HG02981 (cell line): Measurements from ENCODE around the gene KCNAB1.
"Not testable (repeated sequence)": the region's sequence is repeated elsewhere in the genome, so short reads cannot be mapped to it uniquely, and the experiment has no call there.

Source experiments
- ATAC-seq: cut with Tn5 transposase; IDR thresholded peaks from one replicate; pipeline ENCODE4 v1.9.1; 2021; ENCODE audit warnings: mild to moderate bottlenecking, moderate library complexity; ENCODE audit not compliant: unreplicated experiment

KCNAB1 gene

DNA sequence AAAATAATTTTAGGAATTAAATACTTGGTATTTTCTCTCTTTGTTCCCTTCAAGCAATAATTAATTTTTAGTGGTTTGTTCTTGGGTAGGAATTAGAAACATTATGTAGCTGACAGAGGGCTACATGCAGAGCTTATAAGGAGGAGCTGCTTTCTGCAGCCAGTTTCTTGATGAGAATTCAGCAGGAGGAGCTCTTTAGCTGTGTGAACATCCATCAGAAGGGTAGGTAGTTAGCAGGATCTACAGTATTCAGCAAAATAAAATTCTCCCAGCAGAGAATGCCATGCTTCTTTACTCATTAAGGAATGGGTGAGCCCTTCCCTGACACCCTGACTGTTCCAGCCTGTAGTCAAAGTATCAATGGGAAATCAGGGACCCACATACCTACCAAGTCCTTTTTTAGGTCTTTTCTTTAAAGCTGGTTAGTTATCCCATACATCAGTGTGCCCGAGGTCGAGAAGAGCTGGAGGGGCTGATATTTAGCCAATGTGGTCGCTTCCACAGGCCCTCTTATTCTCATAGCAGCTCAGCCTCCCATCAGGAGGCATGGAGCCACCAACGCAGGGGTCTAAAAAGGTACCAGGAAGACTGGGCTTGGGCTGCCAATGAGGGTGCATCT is 54.0 kb downstream of the KCNAB1 start:
- ATAC-seq = no peak

DNA sequence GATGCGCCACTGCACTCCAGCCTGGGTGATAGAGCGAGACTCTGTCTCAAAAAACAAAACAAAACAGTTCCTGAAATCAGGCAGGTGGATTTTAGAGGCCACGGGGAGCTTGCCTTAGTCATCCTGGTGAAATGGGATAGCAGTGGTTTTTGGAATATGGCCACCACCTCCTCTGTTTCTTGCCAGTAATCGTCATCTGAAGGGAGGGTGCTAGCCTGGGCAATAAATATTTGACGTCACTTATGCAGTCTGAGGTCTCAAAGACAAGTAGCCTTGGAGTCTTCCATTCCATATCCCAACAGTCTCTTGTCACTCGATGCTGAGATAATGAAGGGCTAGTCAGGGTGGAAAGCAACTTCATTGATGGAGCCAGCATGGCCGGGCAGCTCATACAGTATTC is 55.2 kb downstream of the KCNAB1 start:
- ATAC-seq = no peak

DNA sequence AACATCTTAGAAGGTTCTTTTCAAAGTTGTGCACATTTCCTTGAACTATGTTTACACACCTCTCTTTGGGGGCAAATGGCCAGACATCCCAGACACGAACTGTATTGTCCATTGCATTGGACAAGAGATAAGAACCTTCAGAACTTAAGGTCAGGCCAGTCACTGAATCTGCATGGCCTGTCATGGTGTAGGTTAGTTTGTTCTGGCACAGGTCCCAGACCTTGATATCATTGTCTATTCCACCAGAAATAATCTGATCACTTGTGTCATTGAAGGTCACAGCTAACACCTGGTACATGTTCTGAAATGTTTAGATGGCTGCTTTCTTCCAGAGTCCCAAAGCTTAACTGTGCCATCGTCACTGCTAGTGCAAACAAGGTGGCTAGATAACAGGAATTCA is 55.7 kb downstream of the KCNAB1 start:
- no peak for ATAC-seq

DNA sequence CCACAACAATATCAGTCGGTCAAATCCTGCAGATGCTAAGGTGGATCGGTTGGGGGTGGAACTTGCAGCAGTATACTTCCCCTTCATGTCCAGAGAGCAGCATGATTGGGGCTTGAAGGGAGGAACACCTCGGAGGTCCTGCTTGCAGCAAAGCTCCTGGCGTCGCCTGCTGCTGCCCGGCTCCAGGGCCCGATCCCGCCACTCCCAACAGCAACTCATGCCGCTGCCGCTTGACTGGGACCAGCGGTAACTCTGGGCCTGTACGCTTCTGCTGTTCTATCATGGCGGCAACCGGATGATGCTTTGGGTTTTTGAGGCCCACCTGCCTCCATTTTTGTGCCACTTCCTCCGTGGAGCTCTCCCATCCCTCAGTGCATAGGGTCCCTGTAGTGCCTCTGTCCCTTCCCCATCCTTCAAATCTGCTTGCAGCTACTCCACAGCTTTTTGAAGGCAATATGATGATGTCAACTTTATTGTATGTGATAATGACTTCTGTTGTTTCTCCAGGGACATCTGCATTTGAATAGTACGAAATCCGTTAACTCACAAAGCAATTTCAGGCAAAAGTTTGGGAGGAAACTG is 56.3 kb downstream of the KCNAB1 start:
- ATAC-seq = no peak

DNA sequence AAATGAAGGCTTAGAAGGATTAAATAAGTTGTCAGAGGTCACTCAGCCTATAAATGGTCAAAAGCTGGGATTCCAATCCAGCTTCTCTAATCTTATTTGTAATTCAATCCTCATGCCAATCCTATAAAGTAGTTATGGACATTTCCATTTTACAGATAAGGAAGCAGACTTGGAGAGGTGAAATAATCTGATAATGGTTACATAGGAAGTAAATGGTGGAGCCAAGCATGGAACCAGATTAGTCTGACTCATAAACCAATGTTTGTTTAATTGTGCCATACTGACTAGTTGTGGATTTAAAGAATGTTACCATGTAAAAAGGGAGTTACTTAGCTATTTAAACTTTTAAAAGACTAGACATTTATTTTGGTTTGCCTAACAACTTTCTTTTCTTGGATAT is 59.7 kb downstream of the KCNAB1 start:
- no peak for ATAC-seq

DNA sequence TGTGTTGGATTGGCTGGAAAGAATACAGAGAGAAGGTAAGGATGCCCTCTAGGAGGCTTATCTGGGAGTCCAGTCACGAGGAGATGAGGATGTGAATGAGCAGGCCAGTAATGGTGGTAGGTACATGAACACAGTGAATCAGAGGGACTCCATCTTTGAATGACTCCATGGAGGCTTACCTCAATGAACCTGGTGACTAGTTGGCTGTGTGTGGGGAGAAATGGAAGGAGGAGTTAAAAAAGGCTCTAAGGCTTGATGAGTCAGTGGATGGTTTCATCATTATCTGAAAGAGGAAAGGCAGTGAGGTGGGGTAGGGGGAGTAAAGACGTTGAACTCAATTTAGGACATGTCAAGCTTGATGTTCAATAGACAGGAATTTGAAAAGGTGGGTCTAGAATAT is 61.1 kb downstream of the KCNAB1 start:
- ATAC-seq = no peak

DNA sequence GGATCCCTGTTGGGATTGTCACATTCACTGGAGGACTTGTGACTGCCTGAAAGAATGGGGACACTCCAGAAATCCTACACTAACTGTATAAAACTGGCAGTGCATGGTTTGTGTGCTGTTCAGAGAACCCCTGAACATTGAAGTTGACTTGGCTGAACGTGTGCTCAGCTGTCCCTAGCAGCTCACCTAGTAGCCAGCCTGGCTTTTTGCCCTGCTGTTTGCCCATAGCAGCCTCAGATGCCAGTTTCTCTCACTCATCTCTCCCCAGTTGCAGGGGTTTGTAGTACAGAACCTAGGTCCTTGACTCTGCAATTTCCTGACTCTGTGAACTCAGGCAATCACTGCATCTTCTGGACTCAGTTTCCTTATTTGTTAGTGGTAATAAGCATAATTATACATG is 63.0 kb downstream of the KCNAB1 start:
- no peak for ATAC-seq

DNA sequence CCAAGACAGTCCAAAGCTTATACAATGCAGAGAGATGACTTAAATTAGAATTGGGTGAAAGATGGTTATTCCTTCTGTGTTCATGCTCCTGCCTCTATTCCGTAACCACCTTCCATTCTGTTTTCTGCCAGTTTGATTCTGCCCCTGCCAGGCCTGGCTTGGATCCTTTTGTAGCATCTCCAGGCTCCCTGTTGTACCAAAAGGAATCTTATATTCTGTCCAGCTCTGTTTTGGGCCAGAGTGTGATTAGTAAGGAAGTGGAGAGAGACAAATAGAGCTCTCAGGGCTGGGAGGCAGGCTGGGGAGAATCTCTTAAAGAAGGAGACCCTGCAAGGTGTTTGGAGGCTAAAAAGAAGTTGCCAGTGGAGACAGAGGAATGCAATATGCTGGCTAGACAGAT is 63.8 kb downstream of the KCNAB1 start:
- ATAC-seq = no peak

DNA sequence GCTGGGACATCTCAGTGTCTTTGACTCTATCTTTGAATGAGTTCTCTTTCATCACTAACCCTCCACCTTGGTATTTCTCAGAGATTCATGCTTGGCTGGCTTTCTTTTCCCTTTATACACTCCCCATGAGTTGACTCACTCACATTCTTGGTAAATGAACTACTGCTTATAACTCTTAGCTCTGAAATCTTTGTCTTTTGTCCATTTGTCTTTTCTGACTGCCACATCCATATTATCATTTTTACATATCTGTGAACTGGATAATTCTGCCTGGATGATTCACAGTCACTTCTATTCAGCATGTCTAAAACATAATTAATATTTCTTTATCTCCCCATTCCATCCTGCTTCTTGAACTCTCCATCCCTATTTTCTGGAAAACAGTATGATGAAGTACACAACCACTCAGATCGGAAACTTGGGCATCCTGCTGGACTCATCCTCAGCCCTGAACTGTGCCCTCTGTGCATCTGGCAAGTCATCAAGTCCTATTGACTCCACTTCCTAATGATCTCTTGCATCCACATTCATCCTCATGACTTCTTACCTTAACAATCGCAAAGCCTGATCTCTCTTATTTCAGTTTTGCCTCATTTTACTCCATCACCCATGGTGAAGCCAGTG is 66.9 kb downstream of the KCNAB1 start:
- no peak for ATAC-seq

DNA sequence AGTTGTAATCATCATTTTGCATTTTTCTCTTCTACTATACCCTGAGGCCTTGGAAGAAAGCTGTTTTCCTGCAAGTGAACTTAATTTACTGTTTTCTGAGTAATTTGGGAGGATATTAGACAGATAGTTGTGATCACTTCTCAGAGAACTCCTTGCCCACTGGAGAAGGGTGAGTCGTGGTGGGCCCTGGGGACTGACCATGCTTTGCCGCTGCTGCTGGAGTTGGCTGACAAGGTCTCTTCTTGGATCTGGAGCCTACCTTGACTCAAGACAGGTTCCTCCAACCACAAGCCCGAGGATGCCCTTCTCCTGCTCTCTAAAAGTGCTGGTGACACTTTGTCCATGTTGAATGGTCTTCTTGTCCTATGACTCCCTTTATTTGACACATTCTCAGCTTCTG is 68.4 kb downstream of the KCNAB1 start:
- no peak for ATAC-seq

DNA sequence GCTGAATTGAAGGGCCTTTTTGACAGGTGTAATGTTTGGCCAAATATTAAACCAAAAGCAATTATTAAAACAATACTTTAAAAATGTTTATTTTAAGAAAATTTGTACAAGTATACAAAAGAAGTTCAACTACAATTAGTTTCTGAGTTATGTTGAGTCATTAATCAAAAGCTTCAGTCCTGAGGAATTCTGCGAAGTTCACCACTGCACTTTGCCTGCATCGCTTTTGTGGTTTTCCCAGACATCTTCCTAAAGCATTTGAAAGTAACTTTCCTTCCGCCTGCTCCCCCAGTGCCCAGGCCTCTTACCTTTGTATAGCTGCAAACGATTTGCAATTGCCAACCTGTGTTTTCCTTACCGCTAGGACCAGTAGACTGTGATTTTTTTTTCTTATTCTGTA is 69.5 kb downstream of the KCNAB1 start:
- no peak for ATAC-seq

DNA sequence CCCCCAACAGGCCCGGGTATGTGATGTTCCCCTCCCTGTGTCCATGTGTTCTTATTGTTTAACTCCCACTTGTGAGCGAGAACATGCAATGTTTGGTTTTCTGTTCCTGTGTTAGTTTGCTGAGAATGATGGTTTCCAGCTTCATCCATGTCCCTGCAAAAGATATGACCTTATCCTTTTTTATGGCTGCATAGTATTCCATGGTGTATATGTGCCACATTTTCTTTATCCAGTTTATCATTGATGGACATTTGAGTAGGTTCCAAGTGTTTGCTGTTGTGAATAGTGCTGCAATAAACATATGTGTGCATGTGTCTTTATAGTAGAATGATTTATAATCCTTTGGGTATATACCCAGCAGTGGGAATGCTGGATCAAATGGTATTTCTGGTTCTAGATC is 74.6 kb downstream of the KCNAB1 start:
- not testable (repeated sequence) for ATAC-seq

DNA sequence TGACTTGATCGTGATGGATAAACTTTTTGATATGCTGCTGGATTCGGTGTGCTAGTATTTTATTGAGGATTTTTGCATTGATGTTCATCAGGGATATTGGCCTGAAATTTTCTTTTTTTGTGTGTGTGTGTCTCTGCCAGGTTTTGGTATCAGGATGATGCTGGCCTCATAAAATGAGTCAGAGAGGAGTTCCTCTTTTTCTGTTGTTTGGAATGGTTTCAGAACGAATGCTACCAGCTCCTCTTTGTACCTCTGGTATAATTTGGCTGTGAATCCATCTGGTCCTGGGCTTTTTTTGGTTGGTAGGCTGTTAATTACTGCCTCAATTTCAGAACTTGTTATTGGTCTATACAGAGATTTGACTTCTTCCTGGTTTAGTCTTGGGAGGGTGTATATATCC is 76.8 kb downstream of the KCNAB1 start:
- not testable (repeated sequence) for ATAC-seq

DNA sequence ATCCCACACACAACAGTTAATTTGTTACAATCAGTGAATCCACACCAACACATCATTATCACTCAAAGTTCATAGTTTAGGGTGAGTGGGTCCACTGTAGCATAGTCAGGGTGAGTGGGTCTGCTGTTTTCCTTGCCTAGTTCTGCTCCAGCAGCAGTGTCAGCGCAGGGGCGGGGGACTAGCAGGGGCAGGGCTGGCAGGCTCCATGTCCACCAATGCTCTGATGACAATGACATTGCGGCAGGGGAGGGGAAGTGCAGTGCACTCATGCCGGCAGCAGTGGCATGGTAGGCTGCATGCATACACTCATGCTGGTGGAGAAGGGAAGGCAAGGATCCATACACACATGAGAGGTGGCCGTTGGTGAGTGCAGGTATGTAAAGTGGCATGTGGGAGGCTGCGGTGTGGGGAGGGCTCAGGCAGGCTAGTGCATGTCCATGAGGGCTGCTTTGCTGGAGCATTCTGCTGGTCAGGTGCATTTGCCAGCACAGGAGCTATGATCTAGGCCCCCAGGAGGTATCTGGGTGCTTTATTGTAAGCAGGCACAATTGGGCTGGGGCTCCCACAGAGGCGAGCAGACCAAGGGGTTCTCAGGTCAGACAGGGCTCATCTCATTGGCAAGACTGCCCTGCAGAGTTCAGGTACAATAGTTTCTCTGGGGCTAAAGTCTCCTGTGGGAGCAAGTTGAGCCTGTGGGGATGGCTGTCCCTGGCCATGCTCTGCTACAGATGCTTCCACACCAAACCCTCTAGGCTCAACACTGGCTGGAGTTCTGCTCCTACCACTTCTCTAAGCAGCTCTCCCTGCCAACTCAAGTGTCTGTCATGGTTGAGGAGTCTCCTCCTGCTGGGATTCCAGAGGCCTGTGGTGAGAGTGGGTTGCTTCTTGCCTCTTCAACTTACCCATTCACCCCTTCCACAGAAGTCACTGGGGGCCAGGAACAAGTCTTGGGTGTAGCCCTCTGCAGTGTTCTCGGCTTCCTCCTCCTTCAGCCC is 81.3 kb downstream of the KCNAB1 start:
- ATAC-seq = no peak

DNA sequence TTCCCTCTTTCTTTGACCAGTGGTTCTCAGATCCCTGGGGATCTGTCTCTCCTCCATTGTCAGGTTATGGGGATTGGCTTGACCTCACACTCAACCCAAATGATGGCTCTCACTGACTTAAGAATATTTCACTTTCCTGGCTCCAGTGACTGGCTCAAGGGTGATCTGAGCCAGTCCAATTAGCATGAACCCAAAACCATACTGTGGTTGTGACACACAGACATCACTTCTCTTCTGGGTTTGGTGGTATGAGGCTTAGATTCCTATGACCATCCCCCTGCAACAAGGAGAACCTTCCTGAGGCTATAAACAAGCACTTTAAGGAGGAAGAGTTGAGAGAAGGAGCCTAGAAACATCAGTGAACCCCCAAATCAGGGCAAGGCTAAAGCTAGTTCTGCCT is 85.8 kb downstream of the KCNAB1 start:
- ATAC-seq = no peak

DNA sequence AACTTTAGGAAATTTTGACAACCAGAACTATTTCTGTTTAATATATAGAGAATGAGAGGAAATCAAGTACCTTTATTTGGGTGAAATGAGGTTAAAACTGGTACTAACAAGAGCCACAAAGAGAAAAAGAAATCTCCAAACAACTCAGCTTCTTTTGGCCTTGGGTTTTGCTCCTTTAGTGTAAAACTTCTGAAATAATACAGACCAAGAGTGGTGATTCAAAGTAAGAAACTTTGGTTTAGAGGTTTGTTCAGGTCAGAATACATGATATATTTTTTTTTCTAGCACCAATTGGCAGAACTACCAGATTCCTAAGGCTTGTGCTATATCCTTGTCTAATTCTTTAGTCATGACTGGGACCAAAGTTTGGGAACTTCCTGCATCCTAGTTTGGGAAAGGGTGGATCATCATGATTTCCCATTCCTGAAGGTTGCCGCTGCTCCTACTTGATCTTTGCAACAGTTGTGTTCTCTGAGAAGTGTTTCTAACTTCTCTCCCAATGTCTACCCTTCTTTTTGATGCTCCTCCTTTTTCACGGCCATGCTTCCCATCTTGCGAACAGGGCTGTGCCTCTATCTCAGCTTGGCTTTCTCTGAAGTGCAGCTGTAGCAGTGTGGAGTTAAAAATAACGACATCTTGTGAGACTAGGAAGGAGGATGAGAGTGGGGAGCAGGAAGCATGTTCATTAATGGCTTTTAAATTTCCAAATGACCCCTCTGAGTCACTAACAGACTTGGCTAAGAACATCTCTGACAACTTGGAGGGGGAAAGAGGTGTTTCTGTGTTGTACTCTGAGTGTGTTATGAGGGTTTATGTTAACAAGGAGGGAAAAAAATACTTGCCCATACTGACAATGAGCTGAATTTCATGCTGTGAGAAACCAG is 87.7 kb downstream of the KCNAB1 start:
- no peak for ATAC-seq

DNA sequence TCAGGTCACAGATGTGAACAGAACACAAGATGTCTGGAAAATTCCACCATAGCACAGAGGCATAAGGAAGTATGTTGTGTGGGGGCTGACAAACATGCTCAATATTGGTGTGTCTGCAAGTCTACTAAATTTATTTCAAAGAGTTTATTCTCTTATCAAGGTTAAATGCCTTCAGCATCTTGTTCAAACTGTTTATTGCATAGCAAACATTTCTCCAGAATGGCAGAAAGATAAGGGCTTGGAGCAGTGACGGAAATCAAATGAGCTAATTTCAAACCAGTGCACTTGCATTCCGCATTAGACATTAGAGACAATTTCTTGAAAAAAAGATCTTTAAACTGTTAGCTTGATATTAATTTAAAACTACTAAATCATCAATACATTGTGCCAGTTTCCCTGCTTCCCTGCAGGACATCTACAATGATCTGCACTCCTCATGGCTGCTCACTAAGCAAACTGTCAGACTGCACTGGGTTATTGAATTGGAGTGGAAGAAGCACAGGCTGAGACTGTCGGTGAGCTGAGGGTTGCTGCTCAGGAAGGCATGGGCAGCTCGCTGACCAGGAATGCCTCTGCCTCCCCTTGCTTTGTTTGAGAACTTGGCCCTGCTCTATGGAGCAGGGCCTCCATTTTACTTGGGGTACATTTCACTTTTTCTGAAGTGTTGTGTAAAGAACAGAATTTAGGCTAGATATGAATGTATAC is 89.4 kb downstream of the KCNAB1 start:
- ATAC-seq = no peak

DNA sequence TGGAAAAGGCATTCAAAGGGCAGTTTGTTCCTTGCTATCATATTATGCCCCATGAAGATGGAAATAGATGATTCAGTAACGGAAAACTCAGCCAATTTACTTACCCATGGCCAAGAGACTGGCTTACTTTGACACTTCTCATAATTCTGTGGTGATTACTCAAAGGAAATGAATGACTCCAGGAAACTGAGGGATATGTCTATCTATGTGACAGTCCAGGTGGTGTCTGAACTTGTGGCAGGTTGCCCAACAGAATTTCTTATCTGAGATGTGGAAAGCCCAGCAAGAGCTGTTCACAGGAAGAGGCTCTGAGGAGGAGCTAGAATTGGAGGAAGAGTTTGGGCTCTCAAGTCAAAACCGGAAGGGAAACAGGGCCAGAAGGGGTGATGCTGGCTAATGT is 91.2 kb downstream of the KCNAB1 start:
- no peak for ATAC-seq

DNA sequence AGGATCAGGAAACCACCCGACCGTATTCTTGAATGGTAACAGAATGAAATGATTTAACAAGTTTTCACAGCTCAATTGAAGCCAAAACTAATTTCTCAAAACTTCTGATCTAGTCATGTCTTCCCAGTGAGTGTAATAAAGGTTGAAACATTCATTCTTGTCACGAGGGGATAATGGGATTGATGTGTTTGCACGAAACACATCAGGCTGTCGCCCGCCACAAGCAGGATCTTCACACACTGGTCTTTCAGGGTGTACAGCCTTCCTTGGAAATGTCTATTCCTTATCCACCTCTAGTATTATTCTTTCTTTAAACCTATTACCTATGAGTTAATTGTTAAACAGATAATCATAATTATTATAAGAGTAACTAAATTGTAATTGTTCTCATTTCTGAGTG is 94.3 kb downstream of the KCNAB1 start:
- ATAC-seq = no peak

DNA sequence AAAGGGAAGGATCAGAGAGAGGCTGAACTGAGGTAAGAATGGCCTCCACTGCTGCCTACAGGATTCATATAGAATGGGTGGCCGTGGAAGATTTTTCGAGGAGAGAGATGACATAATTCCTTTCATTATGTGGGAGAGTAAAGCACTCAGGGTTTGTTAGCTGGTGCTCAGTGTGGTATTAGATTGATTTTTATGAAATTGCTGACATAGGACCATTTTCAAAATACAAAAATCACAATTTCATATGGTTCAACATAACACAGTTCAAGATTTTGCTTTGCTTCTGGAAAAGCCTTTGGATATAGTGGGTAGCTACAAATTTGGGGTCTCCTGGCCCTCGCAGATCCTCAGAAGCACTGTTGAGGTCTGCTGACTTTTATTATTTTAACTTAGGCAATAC is 95.4 kb downstream of the KCNAB1 start:
- no peak for ATAC-seq
